H1 (cell line): ENCODE measurements around the gene CHAD. TPM values are rescaled to one million over a fixed set of nuclear protein-coding genes. Genes with fewer than 3 reads are reported as not detected.

Experiments used
- CTCF ChIA-PET: fragments of 300-600 bp; sonication (Branson Sonifier 250); formaldehyde crosslinking; loops from one replicate; lab custom pipeline; 2021; ENCODE audit not compliant: partially characterized antibody; lab: Charles Lee
- POLR2A ChIA-PET: fragments of 300-600 bp; sonication (Branson Sonifier 250); formaldehyde crosslinking; loops from one replicate; lab custom pipeline; 2021; ENCODE audit warnings: inconsistent platforms; ENCODE audit not compliant: partially characterized antibody; lab: Charles Lee
- DNase-seq, 2 experiments: peaks; one replicate each; pipeline versions ENCODE4 v3.0.0 to v3.0.0-alpha.2; 2010 to 2022; ENCODE audit warnings: low spot score in 2 of 2, low read depth in 1 of 2, mixed read lengths in 1 of 2
- FAIRE-seq: peaks from 2 replicates; lab custom pipeline; 2011; peaks lifted over from hg19 to GRCh38; lab: Jason Lieb, UNC
- H2AFZ ChIP-seq: 2 replicates; pipeline ENCODE4 v1.8.1; 2012; ENCODE audit warnings: low read length, inconsistent platforms
- H2AK5ac ChIP-seq: 2 replicates; pipeline ENCODE4 v1.6.1; 2013; ENCODE audit warnings: low read depth, low read length
- H2BK120ac ChIP-seq: replicated peaks from 2 replicates; pipeline ENCODE3; 2013; ENCODE audit warnings: low read depth, low read length, inconsistent platforms
- H2BK12ac ChIP-seq: 2 replicates; pipeline ENCODE4 v1.6.1; 2013; ENCODE audit warnings: low read depth, low read length
- H2BK15ac ChIP-seq: 2 replicates; pipeline ENCODE4 v1.6.1; 2013; ENCODE audit warnings: low read length
- H2BK20ac ChIP-seq: 2 replicates; pipeline ENCODE4 v1.6.1; 2013; ENCODE audit warnings: low read length
- H2BK5ac ChIP-seq: 2 replicates; pipeline ENCODE4 v1.6.1; 2013; ENCODE audit warnings: low read depth, low read length
- H3K14ac ChIP-seq: 2 replicates; pipeline ENCODE4 v1.6.1; 2013; ENCODE audit warnings: inconsistent platforms; ENCODE audit not compliant: insufficient read length
- H3K18ac ChIP-seq: 2 replicates; pipeline ENCODE4 v1.6.1; 2013; ENCODE audit warnings: low read length; ENCODE audit errors: extremely low read depth
- H3K23ac ChIP-seq: 2 replicates; pipeline ENCODE4 v1.6.1; 2013; ENCODE audit warnings: inconsistent platforms; ENCODE audit not compliant: insufficient read length
- H3K23me2 ChIP-seq: 2 replicates; pipeline ENCODE4 v1.6.1; 2013; ENCODE audit warnings: low read depth, low read length
- H3K27ac ChIP-seq: 2 replicates; pipeline ENCODE4 v1.6.1; 2011; ENCODE audit warnings: low read depth, low read length, inconsistent platforms
- H3K27me3 ChIP-seq, 4 experiments: replicated peaks in 1 of 4; 1 replicate in 1 of 4; 2 replicates in 3 of 4; pipeline versions ENCODE4 v1.6.1 to v1.8.1; 2011 to 2013; ENCODE audit warnings: low read length in 3 of 4, mild to moderate bottlenecking in 3 of 4, inconsistent platforms in 2 of 4, mixed read lengths in 2 of 4, moderate library complexity in 1 of 4; ENCODE audit not compliant: control insufficient read depth in 3 of 4, insufficient read depth in 3 of 4; ENCODE audit errors: extremely low read depth in 1 of 4
- H3K36me3 ChIP-seq, 4 experiments: 2 replicates each; pipeline versions ENCODE4 v1.6.1 to v1.8.1; 2011 to 2013; ENCODE audit warnings: mild to moderate bottlenecking in 4 of 4, low read length in 3 of 4, moderate library complexity in 2 of 4, control low read depth in 1 of 4, inconsistent platforms in 1 of 4; ENCODE audit not compliant: insufficient read depth in 4 of 4, control insufficient read depth in 2 of 4
- H3K4ac ChIP-seq: replicated peaks from 2 replicates; pipeline ENCODE3; 2013; ENCODE audit warnings: low read length, low read depth, mixed read lengths, inconsistent platforms; ENCODE audit not compliant: insufficient read length
- H3K4me1 ChIP-seq, 4 experiments: replicated peaks in 1 of 4; 1 replicate in 1 of 4; 2 replicates in 3 of 4; pipeline versions ENCODE4 v1.6.1 to v1.8.1; 2011 to 2013; ENCODE audit warnings: low read length in 3 of 4, inconsistent platforms in 2 of 4, mixed read lengths in 1 of 4; ENCODE audit not compliant: insufficient read depth in 4 of 4, control insufficient read depth in 3 of 4
- H3K4me2 ChIP-seq, 2 experiments: 2 replicates each; pipeline versions ENCODE4 v1.6.1 to v1.8.1; 2011 to 2013; ENCODE audit warnings: low read depth in 2 of 2, low read length in 2 of 2, control low read depth in 1 of 2, inconsistent platforms in 1 of 2, mild to moderate bottlenecking in 1 of 2; ENCODE audit not compliant: insufficient read depth in 1 of 2
- H3K4me3 ChIP-seq, 4 experiments: fragments of 200-600, 300-600 bp in 1 of 4; sonication (generic), shearing (Covaris generic), sonication (Bioruptor Twin) in 1 of 4; 2 replicates each; pipeline versions ENCODE4 v1.5.1 to v1.8.1; 2011 to 2016; ENCODE audit warnings: low read length in 4 of 4, low read depth in 3 of 4, control low read depth in 2 of 4, inconsistent platforms in 2 of 4, mild to moderate bottlenecking in 2 of 4, mixed read lengths in 1 of 4, moderate library complexity in 1 of 4; ENCODE audit not compliant: insufficient read depth in 2 of 4; ENCODE audit errors: extremely low read depth in 1 of 4
- H3K56ac ChIP-seq: replicated peaks from 2 replicates; pipeline ENCODE3; 2013; ENCODE audit warnings: low read depth, mild to moderate bottlenecking, mixed read lengths, low read length, inconsistent platforms; ENCODE audit not compliant: insufficient read length
- H3K79me1 ChIP-seq: 2 replicates; pipeline ENCODE4 v1.6.1; 2013; ENCODE audit warnings: low read depth, low read length, control low read depth
- H3K79me2 ChIP-seq, 2 experiments: 2 replicates each; pipeline versions ENCODE4 v1.6.1 to v1.8.1; 2012 to 2013; ENCODE audit warnings: low read length in 2 of 2, mild to moderate bottlenecking in 2 of 2, inconsistent platforms in 1 of 2; ENCODE audit not compliant: insufficient read depth in 2 of 2, control insufficient read depth in 1 of 2
- H3K9ac ChIP-seq, 4 experiments: replicated peaks in 1 of 4; 1 replicate in 1 of 4; 2 replicates in 3 of 4; pipeline versions ENCODE4 v1.6.1 to v1.8.1; 2011 to 2013; ENCODE audit warnings: low read depth in 3 of 4, low read length in 3 of 4, control low read depth in 2 of 4, mild to moderate bottlenecking in 2 of 4, moderate library complexity in 2 of 4, inconsistent platforms in 1 of 4; ENCODE audit errors: extremely low read depth in 1 of 4
- H3K9me3 ChIP-seq, 2 experiments: 2 replicates each; pipeline versions ENCODE4 v1.6.1 to v1.8.1; 2012 to 2013; ENCODE audit warnings: mild to moderate bottlenecking in 2 of 2, moderate library complexity in 2 of 2, control low read depth in 1 of 2, inconsistent platforms in 1 of 2, low read depth in 1 of 2, low read length in 1 of 2, mixed read lengths in 1 of 2; ENCODE audit not compliant: insufficient read depth in 2 of 2
- H4K20me1 ChIP-seq, 2 experiments: replicated peaks in 1 of 2; 2 replicates each; pipeline versions ENCODE3 to v1.8.1; 2011 to 2013; ENCODE audit warnings: inconsistent platforms in 2 of 2, low read length in 2 of 2, mild to moderate bottlenecking in 1 of 2; ENCODE audit not compliant: insufficient read depth in 2 of 2, control insufficient read depth in 1 of 2
- H4K5ac ChIP-seq: 2 replicates; pipeline ENCODE4 v1.6.1; 2013; ENCODE audit warnings: low read length, low read depth, mixed read lengths, inconsistent platforms; ENCODE audit not compliant: insufficient read length
- H4K8ac ChIP-seq: 2 replicates; pipeline ENCODE4 v1.8.0; 2013; ENCODE audit warnings: mild to moderate bottlenecking, moderate library complexity, low read length, inconsistent platforms; ENCODE audit not compliant: insufficient read depth; ENCODE audit errors: extremely low read depth
- H4K91ac ChIP-seq: replicated peaks from 2 replicates; pipeline ENCODE3; 2013; ENCODE audit warnings: low read length, mixed read lengths, inconsistent platforms; ENCODE audit not compliant: insufficient read length
- CTBP2 ChIP-seq: IDR thresholded peaks from 2 replicates; pipeline ENCODE4 v1.7.0; 2011; ENCODE audit warnings: borderline replicate concordance, mild to moderate bottlenecking, moderate library complexity, mixed read lengths, low read length; ENCODE audit not compliant: insufficient read depth, insufficient read length
- E2F6 ChIP-seq: IDR thresholded peaks from 2 replicates; pipeline ENCODE4 v1.6.1; 2012; ENCODE audit warnings: inconsistent platforms
- GABPA ChIP-seq: IDR thresholded peaks from 2 replicates; pipeline ENCODE4 v1.6.1; 2011; ENCODE audit warnings: mild to moderate bottlenecking, low read length, moderate library complexity, borderline replicate concordance; ENCODE audit not compliant: insufficient read depth
- GTF2F1 ChIP-seq: IDR thresholded peaks from 2 replicates; pipeline ENCODE4 v1.6.1; 2012; ENCODE audit warnings: low read depth, low read length, improper control_type of control experiment, borderline replicate concordance
- HDAC6 ChIP-seq: IDR thresholded peaks from one replicate; pipeline ENCODE4 v1.7.1; 2012; ENCODE audit warnings: low read depth, mild to moderate bottlenecking, inconsistent platforms, low read length, moderate library complexity
- JUN ChIP-seq: IDR thresholded peaks from 2 replicates; pipeline ENCODE4 v1.6.1; 2011; ENCODE audit warnings: low read depth, mild to moderate bottlenecking, improper control_type of control experiment, low read length
- POLR2A ChIP-seq, 2 experiments: IDR thresholded peaks; 1 replicate in 1 of 2; 2 replicates in 1 of 2; pipeline ENCODE4 v1.6.1; 2011; ENCODE audit warnings: low read depth in 2 of 2, low read length in 2 of 2, mild to moderate bottlenecking in 2 of 2; ENCODE audit errors: control extremely low read depth in 1 of 2
- POLR2AphosphoS5 ChIP-seq: IDR thresholded peaks from 2 replicates; pipeline ENCODE4 v1.6.1; 2011; ENCODE audit warnings: low read depth, low read length
- RNF2 ChIP-seq: fragments of 200-900, 300-1000 bp; sonication (generic); IDR thresholded peaks from 2 replicates; pipeline ENCODE4 v1.7.1; 2016; ENCODE audit warnings: borderline replicate concordance, low read depth, mild to moderate bottlenecking, antibody characterized with exemption, low read length; ENCODE audit not compliant: poor library complexity, severe bottlenecking; ENCODE audit errors: missing control alignments
- SIX5 ChIP-seq: IDR thresholded peaks from 2 replicates; pipeline ENCODE4 v1.6.1; 2011; ENCODE audit warnings: mild to moderate bottlenecking, low read depth, low read length
- SP2 ChIP-seq: IDR thresholded peaks from 2 replicates; pipeline ENCODE4 v1.6.1; 2012; ENCODE audit warnings: mild to moderate bottlenecking, low read length, inconsistent platforms
- WGBS, 2 experiments: shearing (Covaris generic) in 1 of 2; methylation state at CpG; one replicate each; pipeline versions ENCODE4 v1.1.6 to v1.1.7; 2013 to 2015; ENCODE audit warnings: low lambda C conversion rate in 2 of 2, mixed read lengths in 2 of 2, inconsistent platforms in 1 of 2, low coverage in 1 of 2, missing lambda C conversion rate in 1 of 2; ENCODE audit not compliant: insufficient replicate concordance in 2 of 2, insufficient coverage in 1 of 2, insufficient read length in 1 of 2; ENCODE audit errors: extremely low coverage in 1 of 2, missing lambda C conversion rate in 1 of 2; 5-methylcytosine and 5-hydroxymethylcytosine counted together
- polyA plus RNA-seq, 7 experiments: library from polyadenylated mRNA; depleted of rRNA in 3 of 7; stranded (reverse) in 5 of 7; unstranded in 2 of 7; fragments of >200 nt in 5 of 7; fragments of 200-250 nt in 2 of 7; gene quantifications; 1 replicate in 5 of 7; 2 replicates in 1 of 7; 4 replicates in 1 of 7; pipeline versions ENCODE4 v1.2.1 to v1.2.3, GENCODE V29; 2011 to 2013; ENCODE audit warnings: missing spikeins in 2 of 7, mixed read lengths in 2 of 7
- total RNA-seq: library from RNA; stranded (reverse); fragmentation: NEBNext Ultra II Directional; extraction: Animal tissue kit (Norgen Biotek cat#: 25700); gene quantifications from 2 replicates; pipeline ENCODE4 v1.2.1, GENCODE V29; 2021

The CHAD gene
- total and polyA plus RNA-seq, 2 of the 8 experiments (the other 6 are each of a cell fraction or from before 2014, with no cell fraction given) = 0.03 TPM; not detected in 1

DNA sequence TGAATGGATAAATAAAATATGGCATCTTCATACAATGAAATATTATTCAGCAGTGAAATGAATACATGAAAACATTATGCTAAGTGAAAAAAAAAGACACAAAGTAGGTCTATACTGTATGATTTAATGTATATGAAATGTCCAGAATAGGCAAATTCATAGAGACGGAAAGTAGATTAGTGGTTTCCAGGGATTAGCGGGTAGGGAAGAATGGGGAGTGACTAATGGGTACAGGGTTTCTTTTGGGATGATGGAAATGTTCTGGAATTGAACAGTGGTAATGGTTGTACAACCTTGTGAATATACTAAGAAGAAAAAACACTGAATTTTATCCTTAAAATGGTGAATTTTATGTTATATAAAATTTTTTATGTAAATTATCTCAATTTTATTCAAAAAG lies 31.0 kb upstream of the CHAD start:
- FAIRE-seq (no peak), DNase-seq (no peak)
- H4K20me1 ChIP-seq = no peaks in the 10 kb centered on the region
- H3K23ac ChIP-seq = no peak overlapping the region
- H3K4ac ChIP-seq = no peak overlapping the region
- H2BK120ac ChIP-seq = no peak overlapping the region
- H3K4me3 ChIP-seq = no peak overlapping the region
- H4K8ac ChIP-seq = no peak overlapping the region
- no peak overlapping the region for H2BK15ac ChIP-seq
- H3K56ac ChIP-seq = no peak overlapping the region
- CTCF ChIA-PET = interaction anchor here (0.7 to 8.3 kb wide), 5 partner anchors 10 to 283 kb away, joined by 3 to 116 read pairs (median 3); no protein-coding TSS in a partner anchor
- no peak overlapping the region for H2AK5ac ChIP-seq
- no peak overlapping the region for H2AFZ ChIP-seq
- no peaks in the 10 kb centered on the region for H3K9me3 ChIP-seq
- no peak overlapping the region for H4K91ac ChIP-seq
- no peaks in the 10 kb centered on the region for H3K36me3 ChIP-seq
- no peak overlapping the region for H2BK5ac ChIP-seq
- no peak overlapping the region for H2BK20ac ChIP-seq
- POLR2A ChIA-PET = no interaction called here
- peaks cover 5 to 9% (median 6%) of the 10 kb centered on the region in 4 experiments; a peak in 6 of 7 replicates for H3K4me1 ChIP-seq
- no peaks in the 10 kb centered on the region for H3K27me3 ChIP-seq
- H2BK12ac ChIP-seq = no peak overlapping the region
- no peaks in the 10 kb centered on the region for H3K79me2 ChIP-seq
- no peaks in the 10 kb centered on the region for H3K23me2 ChIP-seq
- no peak overlapping the region for H3K27ac ChIP-seq
- no peak overlapping the region for H3K18ac ChIP-seq
- no peaks in the 10 kb centered on the region for H3K79me1 ChIP-seq
- H3K9ac ChIP-seq = no peak overlapping the region
- no peak overlapping the region for H4K5ac ChIP-seq
- H3K4me2 ChIP-seq = no peak overlapping the region
- WGBS, 2 experiments = 94% methylated on average over 2 of the region's 2 CpGs; no CpG with 5 or more reads in 1 of the 2 experiments
- no peak overlapping the region for H3K14ac ChIP-seq
- TF ChIP-seq POLR2AphosphoS5 (no peak), GABPA (no peak), SIX5 (no peak), POLR2A (IDR thresholded peaks at IDR 0.05; ENCODE audit: control extremely low read depth in 1 of 2, low read depth in 2 of 2, low read length in 2 of 2) (no peak), CTBP2 (no peak), SP2 (no peak), E2F6 (no peak), GTF2F1 (no peak), RNF2 (no peak), JUN (no peak), HDAC6 (no peak)
